ENCODE data around the gene KLHL41.

DNA sequence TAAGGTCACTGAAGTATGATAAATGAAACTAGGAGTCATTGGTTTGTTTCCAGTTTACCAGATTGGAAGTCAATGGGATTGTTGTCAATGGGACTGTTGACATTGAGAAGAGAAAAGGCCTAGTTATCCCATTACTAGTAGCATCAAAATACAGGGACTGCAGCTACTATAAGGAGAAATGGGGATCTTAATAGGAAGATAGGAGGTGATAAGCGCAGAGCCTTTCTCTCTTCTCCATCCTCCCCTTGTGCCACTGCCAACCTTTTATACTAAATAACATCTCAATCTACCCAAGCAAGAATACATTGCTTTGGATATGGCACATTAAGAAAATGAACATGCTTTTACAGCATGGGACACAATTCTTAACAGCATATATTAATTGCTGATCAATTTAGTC, 40.7 kb upstream of the KLHL41 start:
- TF ChIP-seq CTCF (IDR thresholded peaks at IDR 0.05) (no peak), POLR2A (IDR thresholded peaks at IDR 0.05) (no peak)

Measured in body of pancreas (tissue), 4 donors.